Activated naive CD8-positive, alpha-beta T cell treated with anti-CD3 and anti-CD28 coated beads, Interleukin-2, amount 50 U/mL, for 16 hours (primary cell): ENCODE data around the gene PPIF.

ENCODE experiments used
- DNase-seq: peaks from one replicate; pipeline ENCODE4 v3.0.0-alpha.2; 2020; ENCODE audit warnings: low read depth, low spot score

Gene PPIF

GRCh38 chr10:79313911-79314439, 33.3 kb upstream of the PPIF start:
- no peak for DNase-seq

DNA sequence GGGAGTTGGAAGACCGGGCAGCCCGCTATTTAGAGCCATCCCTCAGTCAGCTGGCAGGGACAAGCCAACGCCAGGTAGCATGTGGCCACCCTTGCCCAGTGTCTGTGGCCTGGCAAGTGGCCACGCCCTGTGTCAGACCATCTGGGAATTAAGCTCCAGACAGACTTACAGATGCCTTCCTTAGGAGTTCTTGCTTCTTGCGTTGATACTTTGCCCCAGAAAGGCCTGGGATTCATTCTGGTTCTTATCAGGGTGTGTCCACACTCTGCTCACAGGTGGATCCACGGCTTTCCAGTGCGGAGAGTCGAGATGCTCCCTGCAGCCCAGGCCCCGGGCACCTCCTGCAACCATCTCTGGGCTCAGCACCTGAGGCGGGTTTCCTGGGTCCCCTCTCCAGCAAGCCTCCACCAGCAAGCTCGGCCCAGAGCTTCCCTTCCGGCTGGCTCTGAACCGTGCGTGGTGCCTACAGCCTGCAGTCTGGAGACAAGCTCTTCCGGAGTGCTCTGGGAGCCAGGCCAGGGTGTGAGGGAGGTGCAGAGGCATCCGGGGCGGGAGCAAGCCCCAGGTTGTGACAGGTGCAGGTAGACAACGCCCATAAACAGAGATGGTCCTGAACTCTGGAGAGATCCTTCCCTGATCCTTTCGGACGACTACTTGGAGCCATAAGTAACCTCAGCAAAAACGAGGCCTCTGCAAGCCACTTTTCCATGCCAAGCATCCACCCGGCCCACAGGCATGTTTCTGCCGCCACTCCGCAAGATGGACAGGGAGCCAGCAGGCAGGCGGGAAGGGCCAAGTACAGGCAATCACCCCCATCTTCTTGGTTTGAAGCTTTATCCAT, 32.3 kb upstream of the PPIF start:
- no peak for DNase-seq

DNA sequence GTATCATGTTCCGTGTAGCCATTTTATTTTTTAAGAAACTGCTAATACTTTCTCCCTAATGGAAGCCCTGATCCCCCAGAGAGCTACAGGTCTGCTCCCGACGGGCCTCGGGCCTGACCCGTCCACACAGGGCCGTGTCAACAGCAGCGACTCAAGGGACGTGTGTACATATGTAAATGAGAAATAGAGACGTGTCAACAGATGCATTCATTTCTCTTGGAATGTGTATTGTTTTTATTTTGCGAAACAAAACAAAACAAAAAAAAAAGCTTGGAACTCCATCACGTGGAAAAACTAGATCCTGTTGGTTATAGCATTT, 31.7 kb upstream of the PPIF start:
- DNase-seq, result no peak

GRCh38 chr10:79316671-79317431, 30.4 kb upstream of the PPIF start:
- no peak for DNase-seq

- no peak for DNase-seq
These were observed 28.9 kb upstream of the PPIF start for GRCh38 chr10:79318369-79318768.

DNA sequence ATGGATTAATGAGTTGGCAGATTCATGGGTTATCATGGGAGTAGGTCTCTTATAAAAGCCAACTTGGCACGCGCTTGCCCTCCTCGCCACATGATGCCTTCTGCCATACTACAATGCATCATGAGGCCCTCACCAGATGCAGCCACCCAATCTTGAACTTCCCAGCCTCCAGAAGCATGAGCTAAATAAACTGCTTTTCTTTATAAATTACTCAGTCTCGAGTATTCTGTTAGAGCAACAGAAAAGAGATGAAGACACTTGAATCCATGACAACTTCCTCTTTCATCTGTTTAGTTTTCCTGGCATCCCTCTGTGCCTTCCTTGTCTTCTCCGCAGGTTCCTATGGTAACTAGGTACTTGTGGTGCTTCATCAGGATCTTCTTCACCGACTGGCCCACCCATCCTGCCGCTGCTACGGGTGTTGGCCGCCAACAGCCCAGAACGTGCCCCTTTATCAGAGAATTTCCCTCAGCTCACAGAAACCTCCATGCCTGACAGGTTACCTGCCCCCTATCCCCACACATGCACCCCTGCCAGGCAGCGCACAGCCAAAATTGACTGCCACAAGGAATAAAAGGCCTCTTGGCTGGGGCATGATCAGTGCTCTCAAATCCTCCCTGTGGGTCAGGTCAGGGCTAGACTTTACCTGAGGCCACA, 28.0 kb upstream of the PPIF start:
- DNase-seq, result no peak

DNA sequence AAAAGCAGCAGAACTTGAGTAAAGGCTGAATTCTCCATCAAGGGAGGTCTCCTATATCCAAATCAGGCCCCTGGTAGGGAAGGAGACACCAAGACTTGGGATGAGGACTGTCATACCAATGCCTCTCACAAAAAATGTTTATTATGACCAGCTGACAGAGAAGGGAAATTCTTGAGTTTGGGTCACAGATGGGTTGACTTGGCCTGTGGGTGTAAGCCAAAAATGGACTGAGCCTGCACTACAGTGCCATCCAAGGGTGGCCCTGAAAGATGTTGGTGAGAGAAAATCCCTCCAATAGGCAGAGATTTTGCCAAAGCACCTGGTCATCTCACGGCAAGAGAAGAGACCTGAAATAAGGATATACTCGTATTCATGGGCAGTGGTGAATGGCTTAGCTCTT, 27.0 kb upstream of the PPIF start:
- DNase-seq, result no peak

DNA sequence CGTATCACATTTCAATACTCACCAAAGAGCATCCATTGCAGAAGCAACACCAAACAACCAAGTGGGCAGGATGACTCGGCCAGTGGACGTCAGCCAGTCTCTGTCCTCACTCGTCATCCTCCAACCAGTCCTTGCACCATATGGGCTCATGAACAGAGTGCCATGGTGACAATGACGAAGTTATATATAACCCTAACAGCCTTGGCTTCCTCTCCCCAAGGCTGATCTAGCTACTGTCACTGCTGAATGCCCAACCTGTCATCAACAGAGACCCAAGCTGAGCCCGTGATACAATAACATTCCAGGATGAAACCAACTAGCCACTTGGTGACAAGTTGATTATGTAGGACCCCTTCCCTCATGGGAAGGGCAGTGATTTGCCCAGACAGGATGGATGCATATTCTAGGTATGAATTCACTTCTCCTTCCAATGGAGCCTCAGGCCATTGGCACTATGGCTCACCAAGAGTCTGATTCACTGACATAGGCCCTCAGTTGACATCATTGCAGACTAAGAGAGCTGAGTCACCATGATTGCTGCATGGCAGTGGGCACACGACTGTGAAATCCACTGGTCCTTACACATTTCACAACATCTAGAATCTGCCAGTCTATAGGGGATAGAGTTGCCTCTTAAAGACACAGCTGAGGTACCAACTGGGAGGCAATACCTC, 26.3 kb upstream of the PPIF start:
- no peak for DNase-seq

DNA sequence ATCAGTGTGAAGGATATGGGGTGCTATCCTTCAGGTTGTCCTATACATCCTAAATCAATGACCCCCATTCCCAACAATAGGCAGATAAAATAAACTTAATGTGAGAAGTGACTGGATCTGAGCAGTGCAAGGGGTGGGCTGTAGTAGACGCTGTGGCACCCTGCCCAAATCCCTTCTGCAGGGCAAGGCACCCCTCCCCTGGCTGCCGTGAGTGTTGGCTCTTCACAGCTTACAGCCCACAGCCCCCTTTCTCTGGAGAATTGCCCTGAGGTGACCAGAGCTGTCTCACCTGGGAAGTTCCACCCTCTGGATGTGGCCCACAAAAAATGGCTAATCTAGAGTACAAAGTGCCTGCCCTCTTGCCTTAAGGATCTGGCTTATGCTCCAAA, 25.8 kb upstream of the PPIF start:
- DNase-seq, result no peak

DNA sequence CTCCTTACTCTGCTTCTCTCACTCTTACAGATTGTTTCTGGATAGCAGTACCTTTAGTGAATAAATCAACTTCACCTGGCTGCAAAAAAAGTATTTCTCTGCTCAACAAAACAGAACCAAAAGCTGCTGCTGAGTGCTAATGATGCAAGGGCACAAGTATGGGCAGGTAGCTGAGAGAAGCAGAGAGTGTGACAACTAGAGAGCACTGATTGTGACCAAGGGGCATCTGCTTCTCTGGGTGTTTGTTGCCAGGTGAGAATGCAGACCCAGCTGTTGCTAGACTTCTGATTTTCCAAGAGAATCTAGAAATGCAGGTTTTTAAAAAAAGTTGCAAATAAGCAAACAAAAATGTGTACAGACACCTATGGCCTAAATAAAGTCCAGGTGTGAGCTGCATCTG, 25.3 kb upstream of the PPIF start:
- no peak for DNase-seq

GRCh38 chr10:79322616-79323543, 24.4 kb upstream of the PPIF start:
- DNase-seq, result peak; percentile 49

GRCh38 chr10:79323602-79324001, 23.7 kb upstream of the PPIF start:
- DNase-seq, result no peak

DNA sequence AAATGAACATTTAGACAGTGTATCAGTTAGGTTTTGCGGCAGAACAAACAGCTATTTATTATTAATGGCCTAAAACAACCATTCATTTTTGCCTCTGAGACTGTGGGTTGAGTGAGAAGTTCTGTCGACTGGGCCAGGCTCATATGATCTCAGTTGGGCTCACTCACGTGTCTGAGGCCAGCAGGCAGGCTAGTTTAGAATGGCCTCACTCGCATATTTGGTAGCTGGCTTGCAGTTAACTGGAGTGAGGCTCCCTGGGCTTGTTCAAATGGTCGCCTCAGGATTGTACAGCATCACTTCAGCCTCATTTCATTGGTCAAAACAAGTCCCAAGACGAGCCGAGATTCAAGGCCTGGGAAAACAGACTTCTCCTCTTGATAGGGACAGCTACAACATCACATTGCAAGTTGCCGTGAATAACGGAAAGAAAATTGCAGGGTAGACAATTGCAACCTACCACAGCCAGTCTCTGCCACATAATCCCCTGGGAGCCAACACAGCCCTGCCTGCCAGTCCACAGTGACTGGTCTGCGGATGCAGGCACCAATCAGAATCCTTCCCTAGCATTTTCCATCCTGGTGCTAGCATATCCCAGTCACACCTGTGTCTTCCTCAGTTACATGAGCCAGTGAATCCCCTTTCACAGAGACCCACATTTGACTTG, 23.1 kb upstream of the PPIF start:
- DNase-seq, result no peak

- DNase-seq, result no peak
These were observed 20.7 kb upstream of the PPIF start for GRCh38 chr10:79326361-79327089.

- DNase-seq, result no peak
These were observed 20.2 kb upstream of the PPIF start for GRCh38 chr10:79327090-79327457.

GRCh38 chr10:79328147-79328701, 19.0 kb upstream of the PPIF start:
- DNase-seq, result no peak

GRCh38 chr10:79328737-79329504, 18.3 kb upstream of the PPIF start:
- no peak for DNase-seq

- DNase-seq, result no peak
These were observed 17.7 kb upstream of the PPIF start for GRCh38 chr10:79329529-79329928.

GRCh38 chr10:79331226-79331625, 16.0 kb upstream of the PPIF start:
- DNase-seq, result no peak
